Ovary (tissue), 9 donors: ENCODE data around the gene RNF17. TPM values are rescaled to one million over a fixed set of nuclear protein-coding genes. Genes with fewer than 3 reads are reported as not detected.

Experiments used
- DNase-seq, 5 donors: peaks; one replicate each; pipeline ENCODE4 v3.0.0-alpha.2; 2019 to 2020
- H3K27ac ChIP-seq, 2 donors: fragments of 200-600 bp; one replicate each; pipeline versions ENCODE4 v1.5.1 to v1.8.0; 2019 to 2022
- H3K27me3 ChIP-seq: fragments of 200-600 bp; one replicate; pipeline ENCODE4 v1.8.0; 2022
- H3K36me3 ChIP-seq: fragments of 200-600 bp; sonication (generic); one replicate; pipeline ENCODE4 v1.5.1; 2019
- H3K4me1 ChIP-seq: one replicate; pipeline ENCODE4 v1.8.1; 2013; ENCODE audit warnings: mild to moderate bottlenecking, moderate library complexity; ENCODE audit not compliant: insufficient read depth
- H3K4me3 ChIP-seq: fragments of 200-600 bp; sonication (generic); one replicate; pipeline ENCODE4 v1.5.1; 2017
- H3K9me3 ChIP-seq, 2 donors: fragments of 200-600 bp in 1 of 2; sonication (generic) in 1 of 2; one replicate each; pipeline versions ENCODE4 v1.5.1 to v1.8.1; 2013 to 2019; ENCODE audit warnings: mild to moderate bottlenecking in 1 of 2, moderate library complexity in 1 of 2
- EP300 ChIP-seq: sonication (generic); formaldehyde crosslinking; IDR thresholded peaks from one replicate; pipeline ENCODE4 v1.6.1; 2017; ENCODE audit warnings: antibody characterized with exemption
- POLR2A ChIP-seq: fragments of 450-650 bp; IDR thresholded peaks from one replicate; pipeline ENCODE4 v1.6.1; 2017; ENCODE audit warnings: antibody characterized with exemption, mild to moderate bottlenecking, moderate library complexity
- WGBS, 3 donors: extraction: QIAGEN DNeasy Blood & Tissue Kit in 1 of 3; methylation state at CpG; one replicate each; pipeline versions ENCODE4 v1.1.5 to v1.1.7; 2013 to 2017; 5-methylcytosine and 5-hydroxymethylcytosine counted together
- intact Hi-C, 4 donors: fragments of 100-400 bp; cut with DNase I; formaldehyde crosslinking; loops; one replicate each; pipeline versions ENCODE4 v1.11.0 to v1.15.1; 2022 to 2023
- polyA plus RNA-seq, 2 donors: library from polyadenylated mRNA; stranded (reverse); fragments of 200-250 nt in 1 of 2; fragments of 350-450 nt in 1 of 2; fragmentation: Illumina TruSeq in 1 of 2; extraction: RNeasy Lipid Tissue Mini Kit (QIAGEN cat#74804) in 1 of 2; gene quantifications; one replicate each; pipeline ENCODE4 v1.2.3, GENCODE V29; 2013 to 2014
- total RNA-seq, 7 donors: library from RNA; depleted of rRNA in 2 of 7; stranded (reverse); fragments of >200 nt in 2 of 7; fragmentation: NEBNext Ultra II Directional in 3 of 7; extraction: Animal tissue kit (Norgen Biotek cat#: 25700) in 3 of 7; gene quantifications; one replicate each; pipeline versions ENCODE4 v1.1.0 to v1.2.4, GENCODE V29; 2016 to 2023
- TF ChIP-seq, protein P1 (sequence below), 3 donors: fragments of 450-650 bp in 2 of 3; fragments of 200-600 bp in 1 of 3; IDR thresholded peaks; one replicate each; pipeline versions ENCODE4 v1.5.1 to v1.8.0; 2016 to 2022; ENCODE audit warnings: antibody characterized with exemption in 3 of 3, mild to moderate bottlenecking in 1 of 3
- donor health status: DM: no; HTN: no; CAD: no; lungs with moderate emphysema.
- donor health status: DM: no; HTN: no; CAD: no.
- donor health status: Bipolar disorder and iron deficiency.
- donor health status: DM: yes; HTN: yes; CAD: no.
- donor health status: DM: no; HTN: no; CAD: no.
- donor health status: DM: yes; HTN: yes; CAD: no.

RNF17 gene
- total and polyA plus RNA-seq, 9 donors: 0.28 to 0.71 TPM; not detected in 7

DNA sequence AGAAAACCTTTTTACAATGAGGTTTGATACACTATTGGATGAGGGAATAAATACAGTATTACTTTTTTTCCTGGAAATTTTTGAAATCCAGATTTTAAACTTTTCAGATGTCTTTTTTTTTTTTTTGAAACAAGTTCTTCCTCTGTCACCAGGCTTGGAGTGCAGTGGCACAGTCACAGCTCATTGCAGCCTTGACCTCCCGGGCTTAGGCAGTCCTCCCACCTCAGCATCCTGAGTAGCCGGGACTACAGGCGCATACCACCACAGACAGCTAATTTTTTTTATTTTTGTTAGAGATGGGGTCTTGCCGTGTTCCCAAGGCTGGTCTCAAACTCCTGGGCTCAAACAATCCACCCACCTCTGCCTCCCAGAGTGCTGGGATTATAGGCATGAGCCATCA lies 96.8 kb downstream of the RNF17 start:
- H3K4me3 ChIP-seq: no peak overlapping the region
- H3K36me3 ChIP-seq: no peaks in the 10 kb centered on the region
- intact Hi-C loops: no loop called here
- TF ChIP-seq, protein P1, sequence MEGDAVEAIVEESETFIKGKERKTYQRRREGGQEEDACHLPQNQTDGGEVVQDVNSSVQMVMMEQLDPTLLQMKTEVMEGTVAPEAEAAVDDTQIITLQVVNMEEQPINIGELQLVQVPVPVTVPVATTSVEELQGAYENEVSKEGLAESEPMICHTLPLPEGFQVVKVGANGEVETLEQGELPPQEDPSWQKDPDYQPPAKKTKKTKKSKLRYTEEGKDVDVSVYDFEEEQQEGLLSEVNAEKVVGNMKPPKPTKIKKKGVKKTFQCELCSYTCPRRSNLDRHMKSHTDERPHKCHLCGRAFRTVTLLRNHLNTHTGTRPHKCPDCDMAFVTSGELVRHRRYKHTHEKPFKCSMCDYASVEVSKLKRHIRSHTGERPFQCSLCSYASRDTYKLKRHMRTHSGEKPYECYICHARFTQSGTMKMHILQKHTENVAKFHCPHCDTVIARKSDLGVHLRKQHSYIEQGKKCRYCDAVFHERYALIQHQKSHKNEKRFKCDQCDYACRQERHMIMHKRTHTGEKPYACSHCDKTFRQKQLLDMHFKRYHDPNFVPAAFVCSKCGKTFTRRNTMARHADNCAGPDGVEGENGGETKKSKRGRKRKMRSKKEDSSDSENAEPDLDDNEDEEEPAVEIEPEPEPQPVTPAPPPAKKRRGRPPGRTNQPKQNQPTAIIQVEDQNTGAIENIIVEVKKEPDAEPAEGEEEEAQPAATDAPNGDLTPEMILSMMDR (IDR thresholded peaks at IDR 0.05): no peak
- no peak for TF ChIP-seq POLR2A
- TF ChIP-seq EP300: no peak
- 43 to 48% (median 47%) methylated on average over 4 of the region's 4 CpGs for WGBS, 3 donors
- H3K27ac ChIP-seq: no peak overlapping the region
- H3K27me3 ChIP-seq: no peaks in the 10 kb centered on the region
- no peak for DNase-seq
- H3K4me1 ChIP-seq: no peaks in the 10 kb centered on the region
- H3K9me3 ChIP-seq: no peaks in the 10 kb centered on the region

DNA sequence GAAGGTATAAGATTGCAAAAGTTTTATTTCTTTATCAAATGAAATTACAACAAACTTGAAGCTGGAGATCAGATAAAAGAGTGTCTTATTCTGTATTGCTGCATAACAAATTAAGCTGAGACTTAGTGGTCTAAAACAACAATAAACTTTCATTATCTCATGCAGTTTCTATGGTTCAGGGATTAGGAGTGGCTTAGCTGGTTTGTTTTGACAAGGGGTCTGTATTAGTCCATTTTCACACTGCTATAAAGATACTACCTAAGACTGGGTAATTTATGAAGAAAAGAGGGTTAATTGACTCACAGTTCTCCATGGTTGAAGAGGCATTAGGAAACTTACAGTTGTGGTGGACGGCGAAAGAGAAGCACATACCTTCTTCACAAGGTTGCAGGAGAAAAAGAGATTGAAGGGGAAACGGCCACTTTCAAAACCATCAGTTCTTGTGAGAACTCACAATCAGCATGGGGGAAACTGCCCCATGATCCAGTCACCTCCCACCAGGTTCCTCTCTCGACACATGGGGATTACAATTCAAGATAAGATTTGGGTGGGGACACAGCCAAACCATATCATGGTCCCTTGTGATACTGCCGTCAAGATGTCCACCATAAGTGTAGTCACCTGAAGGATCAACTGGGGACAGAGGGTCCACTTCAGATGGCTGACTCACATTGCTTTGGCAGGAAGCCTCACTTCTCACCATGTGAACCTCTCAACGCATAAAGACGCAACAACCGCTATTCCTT lies 97.8 kb downstream of the RNF17 start:
- no peaks in the 10 kb centered on the region for H3K27me3 ChIP-seq
- intact Hi-C loops: no loop called here
- no peaks in the 10 kb centered on the region for H3K36me3 ChIP-seq
- no peak overlapping the region for H3K27ac ChIP-seq
- H3K4me3 ChIP-seq: no peak overlapping the region
- 84 to 89% (median 87%) methylated on average over 8 of the region's 8 CpGs for WGBS, 3 donors
- no peaks in the 10 kb centered on the region for H3K9me3 ChIP-seq
- no peaks in the 10 kb centered on the region for H3K4me1 ChIP-seq
- no peak for DNase-seq
- TF ChIP-seq, protein P1 (IDR thresholded peaks at IDR 0.05): no peak
- TF ChIP-seq POLR2A (no peak), EP300 (no peak)

DNA sequence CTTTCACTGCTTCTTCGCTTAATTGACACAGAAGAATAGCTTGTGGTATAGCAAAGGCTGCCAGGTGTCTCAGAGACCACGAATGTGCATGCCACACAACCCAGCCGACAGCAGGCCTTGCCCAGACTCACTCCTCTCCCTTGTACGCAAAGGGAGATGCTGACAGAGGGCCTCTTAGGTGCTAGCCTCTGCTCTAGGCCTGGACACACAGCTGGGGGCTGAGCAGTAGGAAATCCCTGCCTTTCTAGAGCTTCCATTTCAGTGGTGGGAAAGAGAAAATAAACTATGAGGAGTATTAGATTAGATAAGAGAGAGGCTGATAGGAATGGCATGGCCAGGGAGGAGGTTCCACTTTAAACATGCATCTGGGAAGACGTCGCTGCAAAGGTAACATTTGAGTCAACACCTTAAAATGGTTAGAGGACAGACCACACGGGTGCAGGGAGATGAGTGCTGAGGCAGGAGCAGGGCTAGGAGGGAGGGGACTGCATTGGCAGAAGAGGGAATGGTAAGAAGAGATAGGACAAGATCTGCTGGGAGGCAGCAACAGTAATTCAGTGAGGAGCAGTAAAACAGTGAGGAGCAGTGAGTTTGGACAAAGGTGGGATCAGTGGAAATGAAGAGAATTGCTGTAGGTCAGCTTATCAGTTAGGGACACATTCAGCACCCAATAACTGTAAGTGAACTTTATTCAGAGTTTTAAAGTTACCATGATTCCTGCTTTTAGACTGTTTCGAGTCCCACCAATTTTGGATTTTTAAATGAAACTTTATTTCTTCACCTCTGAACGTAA lies 100.0 kb downstream of the RNF17 start:
- no peaks in the 10 kb centered on the region for H3K36me3 ChIP-seq
- intact Hi-C loops: no loop called here
- WGBS, 3 donors: 63 to 74% (median 73%) methylated on average over 9 of the region's 9 CpGs
- TF ChIP-seq POLR2A (no peak), EP300 (no peak)
- TF ChIP-seq, protein P1 (IDR thresholded peaks at IDR 0.05): no peak
- H3K27ac ChIP-seq: no peak overlapping the region
- H3K4me3 ChIP-seq: no peak overlapping the region
- DNase-seq: no peak
- no peaks in the 10 kb centered on the region for H3K9me3 ChIP-seq
- no peaks in the 10 kb centered on the region for H3K27me3 ChIP-seq
- no peaks in the 10 kb centered on the region for H3K4me1 ChIP-seq

DNA sequence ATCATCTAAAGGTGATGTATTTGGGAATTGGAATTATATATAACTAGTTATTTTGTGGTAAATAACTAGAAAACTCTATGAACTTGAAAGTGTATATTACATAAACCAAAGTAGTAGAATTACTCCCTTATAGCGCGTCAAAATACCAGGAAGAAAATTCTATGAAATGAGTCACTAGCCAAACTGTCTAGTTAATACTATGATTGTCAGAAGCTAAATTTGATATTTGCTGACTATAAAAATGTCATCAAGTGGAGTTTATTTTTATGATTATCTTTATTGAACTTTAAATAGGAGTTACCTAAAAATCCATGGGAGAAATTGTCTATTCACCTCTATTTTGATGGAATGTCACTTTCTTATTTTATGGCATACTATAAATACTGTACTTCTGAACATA lies 100.6 kb downstream of the RNF17 start:
- Histone ChIP-seq H3K4me3 (no peak overlapping the region), H3K4me1 (no peaks in the 10 kb centered on the region), H3K27ac (no peak overlapping the region), H3K27me3 (no peaks in the 10 kb centered on the region), H3K9me3 (no peaks in the 10 kb centered on the region), H3K36me3 (no peaks in the 10 kb centered on the region)
- intact Hi-C loops: no loop called here
- 94 to 95% (median 95%) methylated on average over 2 of the region's 2 CpGs for WGBS, 3 donors
- DNase-seq: no peak
- TF ChIP-seq EP300: no peak
- no peak for TF ChIP-seq POLR2A
- TF ChIP-seq, protein P1 (IDR thresholded peaks at IDR 0.05): no peak
